Left lung (tissue), 10 donors: ENCODE data around the gene GZMH. TPM values are rescaled to one million over a fixed set of nuclear protein-coding genes. Genes with fewer than 3 reads are reported as not detected.

ENCODE experiments used
- ATAC-seq: fragments of 200-7000 bp; cut with Tn5 transposase; one replicate; pipeline ENCODE4 v1.9.1; 2020; ENCODE audit warnings: moderate library complexity
- DNase-seq, 4 donors: peaks; one replicate each; pipeline ENCODE4 v3.0.0-alpha.2; 2013 to 2020
- H3K27ac ChIP-seq, 2 donors: fragments of 200-600 bp; sonication (generic) in 1 of 2; one replicate each; pipeline versions ENCODE4 v1.5.0 to v1.8.0; 2020 to 2021
- H3K27me3 ChIP-seq, 2 donors: fragments of 200-600 bp; sonication (generic) in 1 of 2; one replicate each; pipeline versions ENCODE4 v1.5.0 to v1.8.0; 2020 to 2021
- H3K36me3 ChIP-seq, 2 donors: fragments of 200-600 bp; sonication (generic) in 1 of 2; one replicate each; pipeline versions ENCODE4 v1.5.0 to v1.8.0; 2020 to 2021
- H3K4me1 ChIP-seq, 2 donors: fragments of 200-600 bp; one replicate each; pipeline ENCODE4 v1.8.0; 2021
- H3K4me3 ChIP-seq, 2 donors: fragments of 200-600 bp; sonication (generic) in 1 of 2; one replicate each; pipeline versions ENCODE4 v1.5.0 to v1.8.0; 2020 to 2021; ENCODE audit warnings: mild to moderate bottlenecking in 1 of 2
- H3K9me3 ChIP-seq, 2 donors: fragments of 200-600 bp; sonication (generic) in 1 of 2; one replicate each; pipeline versions ENCODE4 v1.5.0 to v1.8.0; 2020 to 2021
- CTCF ChIP-seq, 2 donors: fragments of 200-600 bp; sonication (generic) in 1 of 2; IDR thresholded peaks; one replicate each; pipeline versions ENCODE4 v1.5.0 to v1.8.0; 2021; ENCODE audit warnings: antibody characterized with exemption in 2 of 2
- intact Hi-C, 2 donors: fragments of 100-400 bp; cut with DNase I; formaldehyde crosslinking; loops; one replicate each; pipeline versions ENCODE4 v1.11.2 to v1.14.2; 2022
- polyA plus RNA-seq, 6 donors: library from polyadenylated mRNA; unstranded; fragments of 120-200 nt; gene quantifications; one replicate each; pipeline ENCODE4 v1.2.1, GENCODE V29; 2013; ENCODE audit not compliant: insufficient read length in 6 of 6
- total RNA-seq, 2 donors: library from RNA; stranded (reverse); fragmentation: NEBNext Ultra II Directional; extraction: Animal tissue kit (Norgen Biotek cat#: 25700); gene quantifications; one replicate each; pipeline ENCODE4 v1.2.1, GENCODE V29; 2021
- donor health status: DM: no; HTN: yes; CAD: no.
- donor health status: DM: no; HTN: no; CAD: no.

GZMH gene
- total and polyA plus RNA-seq, 8 donors, result 0.30 to 5.5 (median 0.78) TPM

GRCh38 chr14:24556756-24557155 is 52.7 kb downstream of the GZMH start:
- Histone ChIP-seq H3K4me1 (no peaks in the 10 kb centered on the region), H3K27ac (no peak overlapping the region), H3K36me3 (no peaks in the 10 kb centered on the region), H3K27me3 (no peaks in the 10 kb centered on the region), H3K9me3 (no peaks in the 10 kb centered on the region), H3K4me3 (no peak overlapping the region)
- intact Hi-C loops, result no loop called here
- DNase-seq, result no peak
- ATAC-seq, result no peak
- TF ChIP-seq CTCF (IDR thresholded peaks at IDR 0.05), result no peak

Other genes starting within 250 kb of the GZMH start
- 10 to 100 TPM; 39.4 to 64.2 TPM for gene NFATC4, start 241.5 kb downstream of the GZMH start, total RNA-seq
- gene NFATC4, start 241.5 kb downstream of the GZMH start, polyA plus RNA-seq, result 100 to 1,000 TPM in 1 of 6 donors, 10 to 100 TPM in 5; 72.2 to 102 (median 89.4) TPM
- gene NYNRIN, start 210.7 kb downstream of the GZMH start, total RNA-seq, result 10 to 100 TPM; 16.2 to 23.4 TPM
- gene NYNRIN, start 210.7 kb downstream of the GZMH start, polyA plus RNA-seq, result 100 to 1,000 TPM in 3 of 6 donors, 10 to 100 TPM in 3; 86.3 to 120 (median 98.9) TPM
- gene CBLN3, start 180.0 kb downstream of the GZMH start, total RNA-seq, result 1 to 10 TPM; 5.9 to 6.4 TPM
- 1 to 10 TPM; 2.2 to 4.1 (median 3.5) TPM for gene CBLN3, start 180.0 kb downstream of the GZMH start, polyA plus RNA-seq
- 10 to 100 TPM; 48.0 to 49.3 TPM for gene KHNYN, start 179.7 kb downstream of the GZMH start, total RNA-seq
- gene KHNYN, start 179.7 kb downstream of the GZMH start, polyA plus RNA-seq, result 10 to 100 TPM; 46.8 to 56.6 (median 51.3) TPM
- 10 to 100 TPM; 32.7 to 40.7 TPM for gene SDR39U1, start 166.9 kb downstream of the GZMH start, total RNA-seq
- gene SDR39U1, start 166.9 kb downstream of the GZMH start, polyA plus RNA-seq, result 10 to 100 TPM; 39.9 to 51.9 (median 47.7) TPM
- not detected for gene CMA1, start 101.4 kb downstream of the GZMH start, total RNA-seq
- under 1 TPM in 5 of 6 donors, not detected in 1; 0.17 to 0.74 (median 0.40) TPM for gene CMA1, start 101.4 kb downstream of the GZMH start, polyA plus RNA-seq
- gene CTSG, start 33.4 kb downstream of the GZMH start, total RNA-seq, result 1 to 10 TPM; 1.9 to 5.1 TPM
- 1 to 10 TPM; 1.1 to 2.9 (median 1.6) TPM for gene CTSG, start 33.4 kb downstream of the GZMH start, polyA plus RNA-seq
- gene GZMB, start 24.5 kb upstream of the GZMH start, total RNA-seq, result 1 to 10 TPM; 7.4 to 8.2 TPM
- 1 to 10 TPM in 4 of 6 donors, under 1 TPM in 2; 0.53 to 2.1 (median 1.3) TPM for gene GZMB, start 24.5 kb upstream of the GZMH start, polyA plus RNA-seq